Cardiac muscle cell (in vitro differentiated cells and primary cell): Measurements from ENCODE around the gene CHST8. TPM values are rescaled to one million over a fixed set of nuclear protein-coding genes. Genes with fewer than 3 reads are reported as not detected.

Experiments used
- DNase-seq, 2 donors: peaks; one replicate each; pipeline versions ENCODE4 v3.0.0 to v3.0.0-alpha.2; 2010 to 2017; ENCODE audit warnings: low read depth in 1 of 2, low spot score in 1 of 2
- H3K27ac ChIP-seq: fragments of 200-600 bp; sonication (generic); 2 replicates; pipeline ENCODE4 v1.5.1; 2016
- H3K27me3 ChIP-seq: fragments of 200-600 bp; sonication (generic); 2 replicates; pipeline ENCODE4 v1.6.0; 2016; ENCODE audit warnings: control low read depth
- H3K36me3 ChIP-seq: fragments of 200-600 bp; sonication (generic); 2 replicates; pipeline ENCODE4 v1.5.1; 2016; ENCODE audit warnings: control low read depth
- H3K4me1 ChIP-seq: fragments of 200-600 bp; sonication (generic); 2 replicates; pipeline ENCODE4 v1.8.1; 2017; ENCODE audit warnings: low read depth, mild to moderate bottlenecking, mixed run types
- H3K4me3 ChIP-seq: fragments of 200-600 bp; sonication (generic); 2 replicates; pipeline ENCODE4 v1.5.1; 2016; ENCODE audit warnings: mild to moderate bottlenecking
- H3K9me3 ChIP-seq: fragments of 200-600 bp; sonication (generic); 2 replicates; pipeline ENCODE4 v1.5.1; 2017; ENCODE audit warnings: low read depth, mild to moderate bottlenecking, control low read depth
- CTCF ChIP-seq: IDR thresholded peaks from 2 replicates; pipeline ENCODE4 v1.5.1; 2012; ENCODE audit warnings: low read depth, mild to moderate bottlenecking, low read length
- polyA plus RNA-seq: library from polyadenylated mRNA; unstranded; fragments of >200 nt; fragmentation: Nextera tagmentation; extraction: Ambion mirVana; gene quantifications from 2 replicates; pipeline ENCODE4 v1.2.1, GENCODE V29; 2016
- total RNA-seq: library from RNA; depleted of rRNA; stranded (reverse); fragments of >200 nt; gene quantifications from 2 replicates; pipeline ENCODE4 v1.2.3, GENCODE V29; 2016

The CHST8 gene
- total and polyA plus RNA-seq, 2 experiments from 2014 or later = 0.84 to 0.89 TPM

DNA sequence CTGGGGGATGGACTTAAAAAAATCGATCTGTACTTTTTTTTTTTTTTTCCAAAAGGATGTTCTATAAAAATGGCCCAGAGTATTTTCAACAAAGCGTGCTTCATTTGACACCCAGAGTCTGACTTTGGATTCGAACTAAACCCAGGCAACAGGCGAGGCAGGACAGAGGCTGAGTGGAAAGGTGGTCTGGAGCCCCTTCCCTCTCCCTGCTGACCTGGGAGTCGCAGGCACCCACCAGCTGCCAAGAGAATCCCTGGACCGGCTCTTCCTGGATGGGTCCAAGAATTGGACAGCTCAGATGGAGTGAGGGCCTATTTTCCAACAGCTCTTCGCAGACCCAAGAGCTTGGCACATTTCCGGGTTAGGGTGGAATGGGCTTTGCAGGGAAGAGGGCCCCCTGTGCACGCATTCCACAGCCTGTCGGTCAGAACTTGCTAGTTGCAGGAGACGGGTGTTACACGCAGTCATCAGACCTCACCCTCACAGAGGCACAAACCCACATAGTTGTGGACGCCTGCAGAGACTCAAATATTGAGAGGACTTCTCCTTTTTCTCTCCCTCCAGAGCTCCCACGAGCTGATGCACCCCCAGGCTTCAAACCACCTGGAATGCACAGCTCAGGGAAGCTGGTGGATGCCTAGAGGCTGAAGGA is 190.1 kb downstream of the CHST8 start:
- Histone ChIP-seq H3K27ac (no peak overlapping the region), H3K27me3 (no peaks in the 10 kb centered on the region), H3K9me3 (no peaks in the 10 kb centered on the region), H3K36me3 (peaks cover 30% of the 10 kb centered on the region), H3K4me3 (no peak overlapping the region), H3K4me1 (no peaks in the 10 kb centered on the region)
- no peak for DNase-seq
- TF ChIP-seq CTCF = no peak

DNA sequence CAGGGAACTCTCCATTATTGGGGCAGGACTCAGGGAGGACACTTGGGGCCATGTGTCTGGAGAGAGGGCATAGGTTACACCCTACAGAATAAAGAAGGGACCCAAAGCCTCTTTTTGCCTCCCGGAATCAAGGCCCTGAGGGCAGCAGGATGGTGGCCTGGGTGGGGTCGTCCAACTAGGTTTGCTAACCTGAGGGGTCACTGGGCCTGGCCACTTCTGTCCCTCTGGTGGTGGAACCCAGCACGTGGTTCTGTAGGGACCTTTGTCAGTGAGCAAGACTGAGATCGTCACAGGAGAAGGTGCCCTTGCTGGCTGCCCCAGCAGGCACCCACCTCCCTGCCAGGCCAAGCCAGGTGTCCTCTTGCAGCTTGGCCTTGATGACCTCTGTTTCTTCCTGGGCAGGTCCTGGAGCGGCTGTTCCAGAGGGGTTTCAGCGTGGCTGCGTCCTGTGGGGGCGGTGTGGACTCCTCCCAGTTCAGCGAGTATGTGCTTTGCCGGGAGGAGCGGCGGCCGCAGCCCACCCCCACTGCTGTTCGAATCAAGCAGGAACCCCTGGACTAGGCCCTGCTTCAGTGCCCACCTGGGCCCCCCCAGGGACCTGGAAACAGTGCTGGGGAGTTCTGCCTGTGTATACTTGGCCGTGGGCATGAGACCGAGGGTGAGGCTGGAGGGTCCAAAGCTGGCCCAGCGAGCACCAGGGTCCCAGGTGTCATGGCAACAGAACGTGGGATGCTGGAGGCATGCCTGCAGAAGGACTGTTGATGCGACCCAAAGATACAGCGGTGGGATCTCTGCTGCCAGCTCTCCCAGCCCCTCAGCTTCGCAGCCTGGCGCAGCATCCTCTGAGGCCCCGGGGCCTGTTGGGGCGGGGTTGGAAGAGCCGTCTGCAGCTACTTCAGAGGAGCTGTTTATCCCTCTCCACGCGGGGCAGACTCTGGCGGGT is 190.9 kb downstream of the CHST8 start:
- Histone ChIP-seq H3K4me3 (no peak overlapping the region), H3K36me3 (peaks cover 24% of the 10 kb centered on the region), H3K4me1 (no peaks in the 10 kb centered on the region), H3K27me3 (no peaks in the 10 kb centered on the region), H3K27ac (no peak overlapping the region), H3K9me3 (no peaks in the 10 kb centered on the region)
- no peak for DNase-seq
- no peak for TF ChIP-seq CTCF

- Histone ChIP-seq H3K4me3 (no peak overlapping the region), H3K27ac (peak overlapping the region; percentile 57), H3K27me3 (no peaks in the 10 kb centered on the region), H3K9me3 (no peaks in the 10 kb centered on the region), H3K36me3 (peaks cover 24% of the 10 kb centered on the region), H3K4me1 (no peaks in the 10 kb centered on the region)
- no peak for DNase-seq
- no peak for TF ChIP-seq CTCF
Measured at GRCh38 chr19:33813391-33814101, 191.8 kb downstream of the CHST8 start.

DNA sequence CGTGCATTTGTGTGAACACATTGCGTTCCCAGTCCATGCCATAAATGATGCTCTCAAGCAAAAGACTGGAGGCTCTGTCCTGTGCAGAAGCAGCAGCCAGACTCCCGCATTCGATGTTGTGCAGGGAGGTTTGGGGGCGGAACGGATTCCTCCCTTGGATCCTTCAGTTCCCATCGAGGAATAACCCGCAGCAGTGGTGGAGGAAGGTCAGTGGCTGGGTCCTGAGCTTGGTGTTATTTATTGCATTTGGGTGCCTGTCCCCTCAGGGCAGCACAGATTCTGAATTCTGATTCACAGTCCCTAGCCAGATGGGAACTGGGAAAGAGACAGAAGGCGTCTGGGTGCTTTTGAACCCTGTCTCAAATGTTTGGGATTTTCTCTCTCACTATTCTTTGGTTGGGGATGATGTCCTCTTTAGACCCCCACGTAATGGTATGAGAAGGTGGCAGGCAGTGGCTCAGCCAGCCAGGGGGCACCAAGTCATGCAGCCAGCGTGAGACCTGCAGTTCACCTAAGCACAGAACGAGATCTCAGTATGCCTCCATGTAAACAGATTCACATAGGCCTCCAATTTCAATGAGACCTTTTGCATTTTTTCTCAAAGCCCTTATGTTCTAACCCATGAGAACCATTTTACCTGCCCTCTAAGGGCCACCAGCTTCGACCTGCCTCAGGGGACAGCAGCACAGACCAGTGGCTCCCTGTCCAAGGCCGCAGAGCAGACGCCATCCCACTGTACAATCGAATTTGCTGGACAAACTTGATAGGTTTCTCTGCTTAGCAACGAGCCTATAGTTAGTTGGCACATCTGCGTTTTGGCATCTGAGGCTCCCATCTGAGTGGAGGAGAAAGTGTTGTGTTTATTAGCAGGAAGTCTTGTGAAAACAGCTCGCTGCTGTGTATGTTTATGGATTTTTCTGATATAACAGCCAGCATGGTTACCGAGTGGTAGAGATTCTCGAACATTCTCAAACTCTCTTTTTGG is 192.7 kb downstream of the CHST8 start:
- DNase-seq = no peak
- Histone ChIP-seq H3K4me1 (no peaks in the 10 kb centered on the region), H3K27ac (peak overlapping the region; percentile 39), H3K4me3 (no peak overlapping the region), H3K36me3 (peaks cover 18% of the 10 kb centered on the region), H3K27me3 (no peaks in the 10 kb centered on the region), H3K9me3 (no peaks in the 10 kb centered on the region)
- no peak for TF ChIP-seq CTCF
